Measurements from ENCODE around the gene DTX3. TPM values are rescaled to one million over a fixed set of nuclear protein-coding genes. Genes with fewer than 3 reads are reported as not detected.

Gene DTX3
- total and polyA plus RNA-seq, 2 of the 13 experiments (the other 11 are each of a cell fraction or from before 2014, with no cell fraction given), result 9.0 to 27.2 TPM

GRCh38 chr12:57579677-57580465 lies 24.8 kb upstream of the DTX3 start (continued):
- TF ChIP-seq ATF2 (CRISPR knock-in tag; IDR thresholded peaks at IDR 0.05), result peak; percentile 45
- peak; percentile 29; the same call in 1 of the 2 replicates for TF ChIP-seq PATZ1 (CRISPR knock-in tag; IDR thresholded peaks at IDR 0.05)
- no peak for TF ChIP-seq ZNF234 (CRISPR knock-in tag; conservative IDR thresholded peaks at IDR 0.05)
- no peak for TF ChIP-seq ZNF512B (CRISPR knock-in tag; IDR thresholded peaks at IDR 0.05; ENCODE audit: borderline replicate concordance)
- TF ChIP-seq ZBTB10 (CRISPR knock-in tag; IDR thresholded peaks at IDR 0.05; ENCODE audit: borderline replicate concordance), result peak; percentile 36; the same call in 1 of the 2 replicates
- no peak for TF ChIP-seq ZNF713 (CRISPR knock-in tag; IDR thresholded peaks at IDR 0.05)
- TF ChIP-seq SRY (CRISPR knock-in tag; IDR thresholded peaks at IDR 0.05), result no peak
- TF ChIP-seq ZNF20 (CRISPR knock-in tag; IDR thresholded peaks at IDR 0.05), result no peak
- TF ChIP-seq ZNF879 (CRISPR knock-in tag; IDR thresholded peaks at IDR 0.05), result no peak
- no peak for TF ChIP-seq ZNF256 (CRISPR knock-in tag; conservative IDR thresholded peaks at IDR 0.05)
- TF ChIP-seq SNAI1 (CRISPR knock-in tag; IDR thresholded peaks at IDR 0.05; ENCODE audit: borderline replicate concordance), result no peak
- TF ChIP-seq ZFP1 (CRISPR knock-in tag; IDR thresholded peaks at IDR 0.05), result no peak
- TF ChIP-seq BCLAF1 (IDR thresholded peaks at IDR 0.05), result no peak
- no peak for TF ChIP-seq AHR (CRISPR knock-in tag; IDR thresholded peaks at IDR 0.05)
- TF ChIP-seq ZNF644 (CRISPR knock-in tag; IDR thresholded peaks at IDR 0.05; ENCODE audit: low read depth), result no peak
- TF ChIP-seq TP53 (CRISPR knock-in tag; conservative IDR thresholded peaks at IDR 0.05), result no peak
- no peak for TF ChIP-seq ZBTB38 (CRISPR knock-in tag; IDR thresholded peaks at IDR 0.05)
- TF ChIP-seq FOXA1 (IDR thresholded peaks at IDR 0.05), result no peak
- peak; percentile 23; the same call in 1 of the 2 replicates for TF ChIP-seq FOXA1 (CRISPR knock-in tag; IDR thresholded peaks at IDR 0.05)

Measured in HepG2 (cell line).